T-helper 9 cell (primary cell): ENCODE measurements around the gene MPHOSPH8.
"Not testable (repeated sequence)": the region's sequence is repeated elsewhere in the genome, so short reads cannot be mapped to it uniquely, and the experiment has no call there.

Source experiments
- DNase-seq: peaks from one replicate; pipeline ENCODE4 v3.0.0-alpha.2; 2020

The MPHOSPH8 gene

GRCh38 chr13:19632915-19633478 lies 462 bp upstream of the MPHOSPH8 start:
- no peak for DNase-seq

- no peak for DNase-seq
Observed at GRCh38 chr13:19634256-19634740, 839 bp downstream of the MPHOSPH8 start.

GRCh38 chr13:19635926-19636325 lies 2.5 kb downstream of the MPHOSPH8 start:
- not testable (repeated sequence) for DNase-seq

GRCh38 chr13:19643652-19644051 lies 10.2 kb downstream of the MPHOSPH8 start:
- DNase-seq, result no peak

GRCh38 chr13:19645000-19645399 lies 11.5 kb downstream of the MPHOSPH8 start:
- no peak for DNase-seq

- no peak for DNase-seq
Observed at GRCh38 chr13:19646063-19646462, 12.6 kb downstream of the MPHOSPH8 start.

GRCh38 chr13:19650742-19651141 lies 17.3 kb downstream of the MPHOSPH8 start:
- DNase-seq, result no peak

GRCh38 chr13:19657872-19658591 lies 24.6 kb downstream of the MPHOSPH8 start:
- no peak for DNase-seq

GRCh38 chr13:19658831-19659230 lies 25.4 kb downstream of the MPHOSPH8 start:
- DNase-seq, result no peak

- DNase-seq, result no peak
Observed at GRCh38 chr13:19661126-19661525, 27.7 kb downstream of the MPHOSPH8 start.

GRCh38 chr13:19661561-19661960 lies 28.1 kb downstream of the MPHOSPH8 start:
- no peak for DNase-seq

GRCh38 chr13:19663416-19663979 lies 30.0 kb downstream of the MPHOSPH8 start:
- DNase-seq, result no peak

- no peak for DNase-seq
Observed at GRCh38 chr13:19664481-19665230, 31.2 kb downstream of the MPHOSPH8 start.

- no peak for DNase-seq
Observed at GRCh38 chr13:19665427-19665859, 32.0 kb downstream of the MPHOSPH8 start.

- no peak for DNase-seq
Observed at GRCh38 chr13:19668778-19669177, 35.3 kb downstream of the MPHOSPH8 start.

GRCh38 chr13:19670147-19670546 lies 36.7 kb downstream of the MPHOSPH8 start:
- no peak for DNase-seq

- no peak for DNase-seq
Observed at GRCh38 chr13:19672990-19673389, 39.5 kb downstream of the MPHOSPH8 start.

GRCh38 chr13:19673473-19674430 lies 40.3 kb downstream of the MPHOSPH8 start:
- no peak for DNase-seq

- DNase-seq, result no peak
Observed at GRCh38 chr13:19674898-19675297, 41.4 kb downstream of the MPHOSPH8 start.

GRCh38 chr13:19676168-19676567 lies 42.7 kb downstream of the MPHOSPH8 start:
- no peak for DNase-seq

- no peak for DNase-seq
Observed at GRCh38 chr13:19680751-19681150, 47.3 kb downstream of the MPHOSPH8 start.

- no peak for DNase-seq
Observed at GRCh38 chr13:19681517-19681916, 48.1 kb downstream of the MPHOSPH8 start.
